NCI-H128 (cell line): ENCODE measurements around the gene HOXD11.

Source experiments
- DNase-seq: peaks from one replicate; lab custom pipeline; 2025; ENCODE audit not compliant: unreplicated experiment; lab: John Stamatoyannopoulos, UW

HOXD11 gene

GRCh38 chr2:176130957-176131847 is 24.1 kb downstream of the HOXD11 start:
- no peak for DNase-seq

DNA sequence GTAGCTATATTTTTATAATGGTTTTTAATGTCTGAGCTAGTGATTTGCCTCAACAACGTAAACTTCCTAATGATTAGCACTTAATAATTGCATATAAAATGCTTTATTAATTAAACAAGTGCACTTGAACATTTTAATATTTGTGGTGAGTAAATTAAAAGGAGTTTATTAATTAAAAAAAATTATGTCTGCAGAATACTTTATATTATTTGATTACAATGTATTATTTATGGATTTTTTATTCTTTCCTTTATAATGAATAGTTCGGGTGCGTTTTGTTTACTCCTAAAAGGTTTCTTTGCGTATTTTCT is 24.7 kb downstream of the HOXD11 start:
- no peak for DNase-seq

GRCh38 chr2:176132205-176133171 is 25.4 kb downstream of the HOXD11 start:
- no peak for DNase-seq

DNA sequence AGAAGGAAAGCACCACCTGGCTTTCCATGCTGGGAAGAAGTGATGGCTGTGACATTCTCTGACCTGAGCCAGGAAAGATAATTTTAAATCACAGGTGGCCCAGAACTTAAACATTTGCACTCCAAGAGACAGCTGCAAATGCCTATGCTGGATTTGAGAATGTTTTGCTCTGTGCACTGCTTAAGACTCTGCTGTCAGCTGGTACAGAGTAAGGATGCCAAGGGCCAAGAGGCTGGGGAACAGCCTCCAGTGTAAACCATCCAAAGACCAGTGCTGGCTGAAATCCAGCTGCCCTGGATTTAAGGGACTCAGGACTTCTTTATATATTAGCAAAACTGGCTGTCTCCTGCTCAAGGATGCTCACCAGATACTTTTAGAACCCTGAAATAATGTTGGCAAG is 26.3 kb downstream of the HOXD11 start:
- DNase-seq = no peak

- no peak for DNase-seq
Measured at GRCh38 chr2:176134035-176134434, 27.0 kb downstream of the HOXD11 start.

GRCh38 chr2:176135035-176135440 is 28.0 kb downstream of the HOXD11 start:
- no peak for DNase-seq

DNA sequence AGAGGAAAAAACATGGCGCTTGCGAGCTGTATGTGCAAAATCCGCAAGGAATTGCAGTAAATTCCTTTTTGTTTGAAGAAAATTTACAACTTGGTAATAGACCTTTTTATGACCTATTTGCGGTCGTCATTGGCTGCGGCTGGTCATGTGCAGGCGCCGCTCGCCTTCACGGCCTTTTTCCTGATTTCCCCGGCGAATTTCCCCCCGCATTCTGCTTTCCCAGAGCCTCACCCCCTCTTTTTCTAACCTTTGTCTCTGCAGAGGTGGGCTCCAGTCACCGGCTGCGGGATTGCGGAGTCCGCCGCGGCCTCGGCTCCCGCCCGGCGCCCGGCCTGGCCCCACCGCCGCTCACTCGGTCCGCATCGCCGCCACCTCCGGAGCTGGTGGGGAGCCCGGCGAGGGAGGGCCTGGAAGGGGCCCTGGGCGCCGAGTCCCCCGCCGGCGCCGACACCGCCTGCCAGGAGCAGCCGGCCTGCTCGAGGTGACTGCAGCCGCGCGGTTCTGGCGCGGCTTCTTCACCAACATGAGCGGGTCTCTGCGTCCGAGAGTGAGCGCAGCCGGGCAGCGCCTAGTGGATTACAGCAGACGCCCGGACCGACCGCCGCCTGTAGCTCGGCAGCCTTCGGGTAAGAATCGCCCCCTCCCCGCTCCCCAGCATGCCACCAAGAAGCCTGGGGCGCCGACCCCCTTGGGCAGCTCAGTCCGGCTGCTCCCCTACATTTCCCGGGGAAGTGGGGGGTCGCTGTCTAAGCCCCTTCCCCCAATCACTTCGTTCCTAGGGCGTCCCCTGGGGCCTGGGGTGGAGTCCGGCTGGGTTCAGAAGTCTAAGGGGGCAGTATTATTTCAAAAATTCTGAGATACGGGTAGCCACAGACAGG is 29.5 kb downstream of the HOXD11 start:
- DNase-seq = no peak

DNA sequence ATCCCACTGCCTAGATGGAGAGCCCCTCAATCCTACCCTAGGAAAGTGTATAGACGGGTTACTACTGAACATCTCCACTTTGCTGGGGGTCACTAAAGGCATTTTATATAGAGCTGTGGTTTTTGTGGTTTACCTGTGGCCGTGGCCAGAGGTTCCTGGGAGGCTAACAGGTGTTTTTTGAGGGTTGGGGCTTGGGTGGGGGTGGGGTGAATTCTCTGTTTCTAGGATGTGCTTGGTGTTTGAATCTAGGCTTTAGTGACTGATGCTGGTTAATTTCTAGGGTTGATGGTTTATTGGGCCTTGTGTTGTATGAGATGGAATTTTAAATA is 30.1 kb downstream of the HOXD11 start:
- no peak for DNase-seq

- DNase-seq = no peak
Measured at GRCh38 chr2:176137906-176138305, 30.8 kb downstream of the HOXD11 start.

GRCh38 chr2:176138526-176138922 is 31.4 kb downstream of the HOXD11 start:
- DNase-seq = no peak

DNA sequence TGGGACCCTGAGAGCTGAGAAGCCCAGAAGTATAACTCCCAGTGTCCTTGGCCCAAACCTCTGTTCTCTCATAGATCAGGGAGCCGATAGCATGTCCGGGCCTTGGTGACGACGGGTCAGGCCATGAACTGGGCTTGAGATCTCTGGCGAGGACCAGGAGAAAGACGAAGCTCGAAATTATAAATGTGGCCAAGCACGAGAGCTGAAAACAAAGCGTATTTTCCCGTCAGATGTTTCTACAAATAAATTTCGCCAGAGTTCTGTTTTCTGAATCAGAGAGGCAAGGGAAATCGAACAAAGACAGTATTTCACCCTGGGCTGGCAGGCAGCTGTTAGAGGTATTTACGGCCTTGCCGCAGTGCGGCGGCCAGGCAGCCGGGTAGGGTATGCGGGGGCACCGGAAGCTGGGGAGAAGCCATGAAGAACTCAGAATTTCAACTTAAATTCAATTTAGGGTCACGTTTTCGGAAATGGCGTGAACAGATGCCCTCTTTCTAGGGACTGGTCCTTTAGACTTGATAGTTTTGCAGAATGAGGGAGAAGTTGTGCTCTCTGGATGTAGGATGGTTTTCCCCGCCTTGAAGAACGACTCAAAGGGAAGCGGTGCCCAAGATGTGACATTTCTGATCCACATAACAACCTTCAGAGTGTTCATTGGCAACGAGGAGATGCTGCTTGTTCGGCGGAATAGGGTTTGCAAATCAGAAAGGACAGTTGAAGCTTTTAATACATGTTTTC is 32.0 kb downstream of the HOXD11 start:
- no peak for DNase-seq

DNA sequence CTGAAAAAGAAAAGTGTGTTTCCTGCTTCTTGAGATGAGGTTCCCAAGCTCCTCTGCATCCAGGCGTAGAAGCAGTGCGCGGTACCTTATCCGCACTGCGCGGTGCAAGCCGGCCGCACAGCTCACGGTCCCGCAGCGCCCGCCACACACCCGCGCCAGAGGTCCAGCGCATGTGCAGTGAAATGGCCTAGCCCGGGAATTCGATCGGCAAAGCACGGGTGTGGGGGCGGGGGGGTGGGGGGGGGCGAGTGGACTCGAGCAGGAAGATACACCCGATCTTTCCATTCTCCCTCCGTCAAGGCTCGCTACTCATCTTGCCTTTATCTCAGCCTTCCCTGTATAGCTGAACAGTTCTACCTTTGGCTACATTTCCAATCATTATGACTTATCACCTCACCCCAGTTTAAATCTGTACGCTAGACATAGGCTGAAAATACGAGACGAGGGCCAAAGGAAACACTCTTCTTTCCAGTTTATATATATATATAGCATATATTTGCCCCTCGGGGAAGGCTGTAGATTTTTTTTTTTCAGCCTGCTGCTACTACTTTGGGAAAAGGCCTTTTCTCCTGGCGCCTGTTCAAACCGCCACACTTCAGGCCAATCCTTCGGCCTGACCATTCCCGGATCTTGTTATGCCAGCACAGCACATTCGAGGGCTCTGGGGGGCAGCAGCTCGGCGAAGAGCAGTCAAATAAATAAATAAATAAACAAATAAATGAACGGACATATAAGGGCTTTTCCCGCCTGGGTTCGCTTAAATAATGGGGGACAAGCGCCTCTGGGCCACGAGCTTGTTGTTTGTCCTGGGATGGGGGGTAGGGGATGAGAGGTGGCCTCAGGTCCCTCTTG is 32.8 kb downstream of the HOXD11 start:
- no peak for DNase-seq

- DNase-seq = no peak
Measured at GRCh38 chr2:176140513-176141317, 33.6 kb downstream of the HOXD11 start.

- DNase-seq = no peak
Measured at GRCh38 chr2:176142281-176142680, 35.2 kb downstream of the HOXD11 start.

- DNase-seq = no peak
Measured at GRCh38 chr2:176145085-176145969, 38.2 kb downstream of the HOXD11 start.

DNA sequence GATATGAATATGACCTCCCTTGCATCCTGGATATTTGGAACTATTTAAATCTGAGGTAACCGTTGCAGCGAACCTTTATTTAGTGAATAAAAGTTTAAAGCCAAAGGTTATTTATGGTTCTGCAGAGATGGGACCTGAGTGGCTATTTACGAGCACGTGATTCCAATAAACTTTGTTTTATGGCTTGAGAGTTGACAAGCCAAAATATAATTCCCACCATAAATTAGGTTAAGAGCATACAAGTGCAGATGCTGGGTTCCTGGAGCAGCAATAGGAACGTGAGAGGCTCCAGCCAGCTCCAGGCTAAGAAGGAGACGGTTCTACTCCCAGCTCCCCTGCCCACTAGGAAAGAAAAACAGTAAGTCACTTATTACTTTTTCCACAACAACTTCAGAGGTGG is 39.0 kb downstream of the HOXD11 start:
- no peak for DNase-seq

DNA sequence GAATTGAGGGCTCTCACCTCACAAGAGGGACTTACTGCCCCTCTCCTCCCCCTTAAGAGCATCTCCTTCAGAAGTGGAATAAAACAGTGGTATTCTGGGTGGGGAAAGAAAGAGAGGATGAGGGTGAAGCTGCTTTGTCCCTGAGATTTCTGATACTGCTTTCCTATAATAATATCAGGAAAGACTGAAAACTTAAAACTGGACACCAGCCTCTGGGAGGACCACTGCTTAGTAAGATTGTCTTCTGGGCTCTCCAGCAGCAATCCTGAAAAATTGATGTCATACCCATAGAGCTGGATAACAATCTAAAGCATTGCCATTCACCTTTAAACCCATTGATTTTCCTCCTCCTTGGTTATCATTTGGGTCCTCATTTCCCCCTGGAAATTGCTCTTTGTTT is 39.6 kb downstream of the HOXD11 start:
- no peak for DNase-seq
